K562 (cell line): ENCODE data around the gene URM1. TPM values are rescaled to one million over a fixed set of nuclear protein-coding genes. Genes with fewer than 3 reads are reported as not detected.

Source experiments
- ATAC-seq: fragments of 200-7000 bp; cut with Tn5 transposase; 3 replicates; pipeline ENCODE4 v1.9.1; 2020; ENCODE audit warnings: moderate library complexity
- BruUV-seq: library from RNA; stranded (reverse); fragments of 400-500 nt; replicated peaks from 2 replicates; lab custom pipeline; 2021; lab: Mats Ljungman, UMichigan
- CTCF ChIA-PET: fragments of 300-600 bp; formaldehyde crosslinking; extraction: SDS; loops from one replicate; lab custom pipeline; 2021; ENCODE audit warnings: low intra/inter-chr PET ratio; lab: Yijun Ruan, JAX
- POLR2A ChIA-PET: fragments of 300-600, 350-650 bp; sonication (Branson Sonifier 250); formaldehyde crosslinking; extraction: SDS; loops from one replicate; lab custom pipeline; 2021; ENCODE audit warnings: antibody characterized with exemption, inconsistent platforms; lab: Yijun Ruan, JAX
- DNase-seq, 4 experiments: peaks; one replicate each; pipeline versions ENCODE4 v3.0.0 to v3.0.0-alpha.2; 2011 to 2018; ENCODE audit warnings: low spot score in 3 of 4, mixed read lengths in 3 of 4; ENCODE audit errors: extremely low read depth in 1 of 4
- FAIRE-seq: peaks from 2 replicates; lab custom pipeline; 2011; peaks lifted over from hg19 to GRCh38; lab: Jason Lieb, UNC
- H2AFZ ChIP-seq: 2 replicates; pipeline ENCODE4 v1.6.0; 2011; ENCODE audit warnings: low read depth, low read length, control low read depth, inconsistent platforms
- H3K27ac ChIP-seq: fragments of 200-600 bp; 3 replicates; pipeline ENCODE4 v1.8.0; 2011; ENCODE audit warnings: low read depth, mild to moderate bottlenecking, control low read depth, inconsistent platforms, low read length, moderate library complexity, mixed read lengths; ENCODE audit errors: extremely low read depth
- H3K27me3 ChIP-seq, 2 experiments: fragments of 300-600 bp in 1 of 2; 2 replicates in 1 of 2; 3 replicates in 1 of 2; pipeline versions ENCODE4 v1.6.0 to v1.8.0; 2011; ENCODE audit warnings: inconsistent platforms in 2 of 2, low read length in 2 of 2, mild to moderate bottlenecking in 1 of 2, mixed read lengths in 1 of 2, moderate library complexity in 1 of 2; ENCODE audit not compliant: control insufficient read depth in 2 of 2, insufficient read depth in 2 of 2
- H3K36me3 ChIP-seq: fragments of 300-600 bp; 3 replicates; pipeline ENCODE4 v1.8.0; 2011; ENCODE audit warnings: mild to moderate bottlenecking, low read length, inconsistent platforms; ENCODE audit not compliant: control insufficient read depth, insufficient read depth
- H3K4me1 ChIP-seq, 2 experiments: fragments of 200-600 bp in 1 of 2; replicated peaks in 1 of 2; 2 replicates in 1 of 2; 3 replicates in 1 of 2; pipeline versions ENCODE4 v1.5.1 to v1.8.0; 2011; ENCODE audit warnings: inconsistent platforms in 2 of 2, low read length in 2 of 2, mild to moderate bottlenecking in 1 of 2, mixed read lengths in 1 of 2, moderate library complexity in 1 of 2; ENCODE audit not compliant: control insufficient read depth in 2 of 2, insufficient read depth in 2 of 2
- H3K4me2 ChIP-seq: 2 replicates; pipeline ENCODE4 v1.6.1; 2011; ENCODE audit warnings: low read length, control low read depth, inconsistent platforms, mixed read lengths; ENCODE audit not compliant: insufficient read depth
- H3K4me3 ChIP-seq: fragments of 200-600 bp; sonication (generic), shearing (Covaris generic); 2 replicates; pipeline ENCODE4 v1.5.1; 2016; ENCODE audit warnings: control low read depth, inconsistent platforms
- H3K79me2 ChIP-seq: fragments of 200-600 bp; 3 replicates; pipeline ENCODE4 v1.8.0; 2011; ENCODE audit warnings: low read length, inconsistent platforms; ENCODE audit not compliant: control insufficient read depth, insufficient read depth
- H3K9ac ChIP-seq, 2 experiments: 2 replicates each; pipeline versions ENCODE4 v1.6.0 to v1.6.1; 2011; ENCODE audit warnings: low read depth in 2 of 2, low read length in 2 of 2, control low read depth in 1 of 2, inconsistent platforms in 1 of 2, mild to moderate bottlenecking in 1 of 2, mixed read lengths in 1 of 2; ENCODE audit not compliant: insufficient read depth in 1 of 2
- H3K9me1 ChIP-seq: one replicate; pipeline ENCODE4 v1.6.0; 2011; ENCODE audit warnings: inconsistent platforms, mild to moderate bottlenecking, low read length, moderate library complexity; ENCODE audit not compliant: control insufficient read depth, insufficient read depth
- H3K9me3 ChIP-seq: replicated peaks from 2 replicates; pipeline ENCODE4 v1.5.1; 2011; ENCODE audit warnings: low read depth, low read length, inconsistent platforms; ENCODE audit not compliant: control insufficient read depth, insufficient read depth
- H4K20me1 ChIP-seq: replicated peaks from 2 replicates; pipeline ENCODE4 v1.6.1; 2011; ENCODE audit warnings: low read length, inconsistent platforms, mixed read lengths; ENCODE audit not compliant: control insufficient read depth, insufficient read depth
- ATF7 ChIP-seq: fragments of 450-650 bp; IDR thresholded peaks from 2 replicates; pipeline ENCODE4 v1.7.1; 2014; ENCODE audit warnings: mild to moderate bottlenecking, moderate library complexity
- CAMTA2 ChIP-seq: fragments of 250-450 bp; sonication (Bioruptor Pico); conservative IDR thresholded peaks from 2 replicates; pipeline ENCODE4 v1.5.1; 2022
- CHD2 ChIP-seq: IDR thresholded peaks from 2 replicates; pipeline ENCODE4 v1.6.1; 2011; ENCODE audit warnings: low read depth, low read length
- FOXJ3 ChIP-seq: sonication (generic); formaldehyde crosslinking; IDR thresholded peaks from 2 replicates; pipeline ENCODE4 v1.4.0; 2020; ENCODE audit warnings: mild to moderate bottlenecking, missing genetic modification reagents
- MAFF ChIP-seq: IDR thresholded peaks from 2 replicates; pipeline ENCODE4 v1.6.1; 2012; ENCODE audit warnings: low read length, improper control_type of control experiment
- MAFG ChIP-seq: fragments of 450-650 bp; conservative IDR thresholded peaks from 2 replicates; pipeline ENCODE4 v1.6.1; 2016; ENCODE audit warnings: missing genetic modification characterization, missing compliant biosample characterization
- NFXL1 ChIP-seq: fragments of 450-650 bp; formaldehyde crosslinking; IDR thresholded peaks from 2 replicates; pipeline ENCODE4 v1.4.0; 2021; ENCODE audit warnings: mild to moderate bottlenecking
- NR2F6 ChIP-seq: fragments of 450-650 bp; formaldehyde crosslinking; IDR thresholded peaks from 2 replicates; pipeline ENCODE4 v1.4.0; 2020; ENCODE audit warnings: mild to moderate bottlenecking
- PKNOX1 ChIP-seq: fragments of 450-650 bp; IDR thresholded peaks from 2 replicates; pipeline ENCODE4 v1.6.1; 2016
- PRDM10 ChIP-seq: fragments of 450-650 bp; IDR thresholded peaks from 2 replicates; pipeline ENCODE4 v1.6.1; 2018; ENCODE audit not compliant: partially characterized antibody
- SMARCA5 ChIP-seq: fragments of 450-650 bp; IDR thresholded peaks from 2 replicates; pipeline ENCODE4 v1.6.1; 2016
- XRCC3 ChIP-seq: fragments of 450-650 bp; IDR thresholded peaks from 2 replicates; pipeline ENCODE4 v1.6.1; 2017; ENCODE audit warnings: mild to moderate bottlenecking, moderate library complexity
- ZKSCAN1 ChIP-seq: fragments of 150-350 bp; IDR thresholded peaks from 2 replicates; pipeline ENCODE4 v1.6.1; 2016; ENCODE audit warnings: low read depth, low read length
- ZNF77 ChIP-seq: fragments of 250-450 bp; sonication (Bioruptor Pico); IDR thresholded peaks from 2 replicates; pipeline ENCODE4 v1.5.0; 2020
- WGBS: fragments of 100-300 bp; shearing (Covaris generic); methylation state at CpG from one replicate; pipeline ENCODE4 v1.1.6; 2016; ENCODE audit warnings: low coverage, mixed read lengths; ENCODE audit not compliant: insufficient coverage; ENCODE audit errors: missing lambda C conversion rate; 5-methylcytosine and 5-hydroxymethylcytosine counted together
- in situ Hi-C: fragments of 300-500 bp; cut with MboI; formaldehyde crosslinking; loops from 4 replicates; pipeline ENCODE4 v1.15.0; 2018; ENCODE audit warnings: inconsistent platforms, mixed read lengths
- intact Hi-C: fragments of 100-400 bp; cut with micrococcal nuclease; formaldehyde crosslinking; loops from 2 replicates; pipeline ENCODE4 v1.14.2; 2022
- polyA plus RNA-seq, 8 experiments: library from polyadenylated mRNA; depleted of rRNA in 4 of 8; stranded (reverse) in 5 of 8; unstranded in 3 of 8; fragments of >200 nt; fragmentation: Nextera tagmentation in 2 of 8; fragmentation: Illumina TruSeq in 1 of 8; extraction: Ambion mirVana in 2 of 8; extraction: Trizol in 1 of 8; gene quantifications; 2 replicates each; pipeline versions ENCODE4 v1.2.1 to v1.2.3, GENCODE V29; 2011 to 2014; ENCODE audit warnings: inconsistent platforms in 1 of 8, missing spikeins in 1 of 8
- total RNA-seq, 7 experiments: library from RNA; depleted of rRNA in 6 of 7; stranded (reverse); fragments of >200 nt in 6 of 7; fragmentation: Illumina TruSeq in 2 of 7; extraction: Trizol in 2 of 7; gene quantifications; 2 replicates each; pipeline versions ENCODE4 v1.2.1 to v1.2.3, GENCODE V29; 2011 to 2021; ENCODE audit warnings: low replicate concordance in 1 of 7

Gene URM1
- total and polyA plus RNA-seq, 9 of the 15 experiments (the other 6 are each of a cell fraction or from before 2014, with no cell fraction given), result 10.1 to 88.9 (median 53.3) TPM

GRCh38 chr9:128416014-128416413, 44.8 kb downstream of the URM1 start (continued):
- TF ChIP-seq FOXJ3 (CRISPR knock-in tag) (no peak), SMARCA5 (no peak), NR2F6 (CRISPR knock-in tag) (no peak), ZNF77 (no peak), MAFF (0 out of 2 replicates have a peak, but pooled peaks have one; percentile 28), MAFG (tag) (peak; percentile 52), CHD2 (no peak), CAMTA2 (no peak), ATF7 (no peak), NFXL1 (no peak), PKNOX1 (no peak), XRCC3 (no peak)

- ChIA-PET POLR2A (no interaction called here), CTCF (no interaction called here)
- 46% methylated on average over 6 of the region's 6 CpGs for WGBS
- peaks cover 8% of the 10 kb centered on the region; the same call in 1 of the 3 replicates for H3K79me2 ChIP-seq
- H3K9ac ChIP-seq, result no peak overlapping the region
- no peaks in the 10 kb centered on the region for H4K20me1 ChIP-seq
- peaks cover 18 to 51% of the 10 kb centered on the region in 2 experiments; a peak in 4 of 5 replicates for H3K4me1 ChIP-seq
- FAIRE-seq (no peak), ATAC-seq (no peak), DNase-seq (no peak)
- H3K36me3 ChIP-seq, result no peaks in the 10 kb centered on the region
- no peaks in the 10 kb centered on the region for H3K9me1 ChIP-seq
- no peaks in the 10 kb centered on the region for H3K9me3 ChIP-seq
- in situ Hi-C loops (no loop called here), intact Hi-C loops (loop anchor here (10.0 kb wide), 1 partner anchor 198 kb away; no protein-coding TSS in a partner anchor)
- no peak overlapping the region for H3K27ac ChIP-seq
- no peak overlapping the region for H3K4me3 ChIP-seq
- H2AFZ ChIP-seq, result peak overlapping the region; percentile 75
- H3K4me2 ChIP-seq, result no peak overlapping the region
- TF ChIP-seq ZKSCAN1 (no peak), PRDM10 (peak; percentile 68)
- BruUV-seq, result no TSS peak
- no peaks in the 10 kb centered on the region; a peak in 1 of 5 replicates for H3K27me3 ChIP-seq
Measured at GRCh38 chr9:128416432-128417019, 45.4 kb downstream of the URM1 start.
